ENCODE data around the gene WFDC1.

WFDC1 gene

DNA sequence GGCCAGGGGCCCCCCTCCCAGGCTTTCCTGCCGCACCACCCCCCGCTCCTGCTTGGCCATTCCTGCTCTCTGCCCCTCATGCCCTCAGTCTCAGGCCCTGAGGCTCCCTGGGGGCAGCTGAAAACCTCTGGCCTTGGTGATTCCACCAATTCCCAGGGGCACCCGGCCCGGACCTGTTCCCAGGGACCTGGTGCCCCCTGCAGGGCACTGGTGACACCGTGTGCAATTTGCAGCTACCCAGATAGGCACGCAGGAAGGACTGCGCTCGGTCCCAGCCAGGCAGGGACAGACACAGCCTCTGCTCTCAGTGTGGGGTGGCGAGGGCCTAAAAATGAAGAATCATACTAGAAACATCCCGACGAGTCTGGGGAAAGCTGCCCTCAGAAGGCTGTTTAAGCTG is 13.4 kb downstream of the WFDC1 start:
- no peak overlapping the region for H3K4me3 ChIP-seq (ENCODE audit: low read length)
- peak; percentile 26 for DNase-seq (ENCODE audit: low read depth)

DNA sequence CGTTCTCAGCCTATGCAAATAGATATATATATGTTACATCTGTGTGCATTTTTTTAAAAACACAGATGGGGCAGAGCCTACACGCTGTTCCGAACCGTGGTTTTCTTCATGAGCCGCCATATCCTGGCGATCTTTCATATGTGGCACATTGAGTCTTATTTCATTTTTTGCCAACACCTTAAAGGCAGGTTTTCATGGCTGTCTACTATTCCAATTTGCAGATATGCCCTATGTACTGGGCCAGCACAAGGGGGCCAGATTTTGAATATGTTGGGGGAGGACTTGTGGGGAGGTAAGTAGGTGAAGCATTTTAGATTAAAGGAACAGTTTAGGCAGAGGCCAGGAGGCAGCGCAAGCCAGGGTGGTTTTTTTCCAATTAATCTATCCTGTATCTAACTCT is 16.0 kb downstream of the WFDC1 start:
- TF ChIP-seq, protein P1, sequence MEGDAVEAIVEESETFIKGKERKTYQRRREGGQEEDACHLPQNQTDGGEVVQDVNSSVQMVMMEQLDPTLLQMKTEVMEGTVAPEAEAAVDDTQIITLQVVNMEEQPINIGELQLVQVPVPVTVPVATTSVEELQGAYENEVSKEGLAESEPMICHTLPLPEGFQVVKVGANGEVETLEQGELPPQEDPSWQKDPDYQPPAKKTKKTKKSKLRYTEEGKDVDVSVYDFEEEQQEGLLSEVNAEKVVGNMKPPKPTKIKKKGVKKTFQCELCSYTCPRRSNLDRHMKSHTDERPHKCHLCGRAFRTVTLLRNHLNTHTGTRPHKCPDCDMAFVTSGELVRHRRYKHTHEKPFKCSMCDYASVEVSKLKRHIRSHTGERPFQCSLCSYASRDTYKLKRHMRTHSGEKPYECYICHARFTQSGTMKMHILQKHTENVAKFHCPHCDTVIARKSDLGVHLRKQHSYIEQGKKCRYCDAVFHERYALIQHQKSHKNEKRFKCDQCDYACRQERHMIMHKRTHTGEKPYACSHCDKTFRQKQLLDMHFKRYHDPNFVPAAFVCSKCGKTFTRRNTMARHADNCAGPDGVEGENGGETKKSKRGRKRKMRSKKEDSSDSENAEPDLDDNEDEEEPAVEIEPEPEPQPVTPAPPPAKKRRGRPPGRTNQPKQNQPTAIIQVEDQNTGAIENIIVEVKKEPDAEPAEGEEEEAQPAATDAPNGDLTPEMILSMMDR (IDR thresholded peaks at IDR 0.05; ENCODE audit: insufficient read depth, low read depth, low read length, missing control alignments) = no peak
- H3K4me3 ChIP-seq (ENCODE audit: low read length) = no peak overlapping the region
- no peak for DNase-seq (ENCODE audit: low read depth)

More for the DNA sequence above, 13.4 kb downstream of the WFDC1 start:
- TF ChIP-seq, protein P1 (IDR thresholded peaks at IDR 0.05; ENCODE audit: insufficient read depth, low read depth, low read length, missing control alignments) = peak; percentile 44

DNA sequence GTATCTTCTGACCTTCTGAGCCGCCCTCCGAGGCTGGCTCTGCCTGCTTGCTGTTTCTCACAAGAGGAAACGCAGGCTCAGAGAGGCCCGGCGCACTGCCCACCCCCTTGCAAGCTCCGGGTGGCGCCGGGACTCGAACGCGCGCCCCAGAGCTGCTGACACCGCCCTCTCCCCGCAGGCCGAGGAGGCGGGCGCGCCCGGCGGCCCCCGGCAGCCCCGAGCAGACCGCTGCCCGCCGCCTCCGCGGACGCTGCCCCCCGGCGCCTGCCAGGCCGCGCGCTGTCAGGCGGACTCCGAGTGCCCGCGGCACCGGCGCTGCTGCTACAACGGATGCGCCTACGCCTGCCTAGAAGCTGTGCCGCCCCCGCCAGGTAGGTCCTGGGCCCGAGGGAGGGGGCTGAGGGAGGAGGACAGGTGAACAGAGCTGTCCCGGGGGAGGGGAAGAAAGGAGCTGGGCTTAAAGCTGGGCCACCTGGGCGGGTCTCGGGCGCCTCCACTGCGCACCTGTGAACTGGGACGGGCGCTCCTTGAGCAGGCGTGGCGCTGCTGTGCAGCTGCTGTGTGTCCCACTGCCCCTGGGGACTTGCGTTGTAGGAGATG is 18.2 kb downstream of the WFDC1 start:
- H3K4me3 ChIP-seq (ENCODE audit: low read length) = no peak overlapping the region

DNA sequence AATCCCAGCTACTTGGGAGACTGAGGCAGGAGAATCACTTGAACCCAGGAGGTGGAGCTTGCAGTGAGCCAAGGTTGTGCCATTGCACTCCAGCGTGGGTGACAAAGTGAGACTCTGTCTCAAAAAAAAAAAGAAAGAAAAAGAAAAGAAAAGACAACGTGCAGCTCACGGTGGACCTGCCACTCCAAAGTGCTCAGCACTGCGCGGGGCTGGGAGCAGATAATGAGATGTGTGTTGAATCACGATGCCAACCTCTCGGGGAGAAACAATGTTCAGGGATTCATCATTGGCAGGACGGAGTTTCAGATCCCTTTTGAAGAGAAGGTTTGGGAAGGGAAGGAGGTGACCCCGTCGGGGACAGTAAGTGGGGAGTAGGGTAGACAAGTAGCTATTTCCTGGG is 19.2 kb downstream of the WFDC1 start:
- TF ChIP-seq, protein P1 (IDR thresholded peaks at IDR 0.05; ENCODE audit: insufficient read depth, low read depth, low read length, missing control alignments) = no peak
- DNase-seq (ENCODE audit: low read depth) = no peak
- no peak overlapping the region for H3K4me3 ChIP-seq (ENCODE audit: low read length)

More for the DNA sequence above, 18.2 kb downstream of the WFDC1 start:
- no peak for DNase-seq (ENCODE audit: low read depth)
- TF ChIP-seq, protein P1 (IDR thresholded peaks at IDR 0.05; ENCODE audit: insufficient read depth, low read depth, low read length, missing control alignments) = no peak

DNA sequence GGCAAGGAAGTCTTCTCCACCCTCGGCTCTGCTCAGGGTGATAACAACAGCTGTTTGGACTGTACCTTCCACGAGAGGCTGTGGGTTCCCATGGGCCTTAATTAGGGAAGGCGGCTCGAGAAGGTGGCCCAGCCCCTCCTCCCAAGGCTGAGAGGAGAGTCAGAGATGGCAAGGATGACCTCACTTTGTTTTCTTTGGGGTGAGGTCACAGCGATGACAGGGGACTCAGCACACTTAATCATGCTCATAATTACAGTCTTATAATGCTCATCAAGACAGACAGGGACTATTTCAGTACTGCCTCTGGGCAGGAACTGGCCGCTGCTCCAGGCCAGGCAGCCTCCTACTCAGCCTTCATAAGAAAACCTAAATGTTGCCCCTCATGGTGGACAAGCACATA is 19.7 kb downstream of the WFDC1 start:
- DNase-seq (ENCODE audit: low read depth) = no peak
- TF ChIP-seq, protein P1 (IDR thresholded peaks at IDR 0.05; ENCODE audit: insufficient read depth, low read depth, low read length, missing control alignments) = no peak
- H3K4me3 ChIP-seq (ENCODE audit: low read length) = no peak overlapping the region

DNA sequence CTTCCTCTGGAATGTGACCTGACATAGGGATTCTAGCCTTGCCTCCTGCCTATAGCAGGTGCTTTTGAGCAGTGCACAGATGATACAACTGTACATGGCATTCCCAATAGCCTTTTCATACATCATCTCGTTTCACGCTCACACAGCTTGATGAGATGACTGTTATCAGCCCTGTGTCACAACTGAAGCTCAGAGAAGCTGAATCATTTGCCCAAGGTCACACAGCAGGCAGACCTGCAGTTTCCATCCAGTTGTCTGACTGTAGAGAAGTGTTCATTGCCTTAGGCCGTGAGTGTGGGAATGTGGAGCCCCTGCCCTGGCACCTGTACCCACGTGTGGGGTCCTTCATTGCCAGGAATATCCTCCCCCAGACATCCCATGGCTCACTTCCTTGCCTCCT is 20.1 kb downstream of the WFDC1 start:
- peak; percentile 23 for DNase-seq (ENCODE audit: low read depth)
- H3K4me3 ChIP-seq (ENCODE audit: low read length) = no peak overlapping the region
- TF ChIP-seq, protein P1 (IDR thresholded peaks at IDR 0.05; ENCODE audit: insufficient read depth, low read depth, low read length, missing control alignments) = no peak

DNA sequence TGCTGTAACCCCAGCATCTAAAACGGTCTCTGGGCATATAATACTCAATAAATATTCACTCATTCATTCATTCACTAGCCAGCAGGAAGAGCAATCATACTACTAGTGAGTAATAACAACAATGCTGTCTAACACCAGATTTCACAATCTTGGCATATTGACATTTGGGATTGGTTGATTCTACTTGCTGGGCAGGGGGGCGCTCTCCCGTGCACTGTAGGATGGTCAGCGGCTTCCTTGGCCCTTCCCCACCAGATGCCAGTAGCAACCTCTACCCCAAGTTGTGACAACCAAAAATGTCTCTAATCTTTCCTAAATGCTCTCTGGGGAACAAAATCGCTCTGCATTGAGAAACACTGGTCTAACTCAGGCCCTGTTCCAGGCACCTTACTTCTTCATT is 20.7 kb downstream of the WFDC1 start:
- peak; percentile 41 for DNase-seq (ENCODE audit: low read depth)
- TF ChIP-seq, protein P1 (IDR thresholded peaks at IDR 0.05; ENCODE audit: insufficient read depth, low read depth, low read length, missing control alignments) = no peak
- H3K4me3 ChIP-seq (ENCODE audit: low read length) = no peak overlapping the region
